Amniotic stem cell (primary cell): ENCODE data around the gene ZNF248.

Experiments used
- DNase-seq: peaks from one replicate; lab custom pipeline; 2025; lab: John Stamatoyannopoulos, UW

ZNF248 gene

DNA sequence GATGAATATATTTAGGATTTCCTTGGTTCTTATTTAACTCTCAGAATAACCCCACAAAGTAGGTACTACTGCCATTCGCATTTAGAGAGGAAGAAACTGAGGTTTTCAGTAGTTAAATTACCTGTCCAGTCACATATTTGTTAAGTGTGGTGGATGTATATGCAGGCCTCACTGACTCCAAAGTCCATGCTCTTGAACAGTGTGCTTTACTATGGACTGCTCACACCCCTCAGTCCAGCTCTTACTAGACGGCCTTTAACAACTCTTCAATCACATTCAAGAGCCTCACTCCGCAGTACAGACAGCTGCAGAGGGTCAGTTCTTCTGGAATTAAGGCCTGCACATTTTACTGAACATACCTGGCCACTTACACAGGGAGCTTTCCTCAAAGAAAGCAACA, 36.2 kb downstream of the ZNF248 start:
- no peak for DNase-seq

DNA sequence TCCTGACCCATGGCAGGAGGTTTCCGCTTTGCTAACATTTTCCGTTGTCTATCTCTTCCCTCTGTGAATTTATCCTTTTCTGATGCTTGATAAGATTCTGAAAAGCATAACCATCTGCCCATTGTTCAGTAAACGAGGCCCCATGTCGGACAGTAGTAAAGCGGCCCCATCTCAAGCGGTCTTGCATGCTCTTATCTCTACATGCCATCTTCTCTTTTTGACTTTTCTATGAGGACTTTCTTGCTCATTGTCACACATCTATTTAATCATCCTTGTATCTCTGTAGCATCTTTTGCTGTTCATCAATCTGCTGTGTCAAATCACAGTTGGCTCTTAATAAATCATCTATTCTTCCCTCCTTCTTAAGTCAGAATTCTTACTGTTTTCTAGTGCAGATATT, 37.6 kb downstream of the ZNF248 start:
- DNase-seq = no peak

DNA sequence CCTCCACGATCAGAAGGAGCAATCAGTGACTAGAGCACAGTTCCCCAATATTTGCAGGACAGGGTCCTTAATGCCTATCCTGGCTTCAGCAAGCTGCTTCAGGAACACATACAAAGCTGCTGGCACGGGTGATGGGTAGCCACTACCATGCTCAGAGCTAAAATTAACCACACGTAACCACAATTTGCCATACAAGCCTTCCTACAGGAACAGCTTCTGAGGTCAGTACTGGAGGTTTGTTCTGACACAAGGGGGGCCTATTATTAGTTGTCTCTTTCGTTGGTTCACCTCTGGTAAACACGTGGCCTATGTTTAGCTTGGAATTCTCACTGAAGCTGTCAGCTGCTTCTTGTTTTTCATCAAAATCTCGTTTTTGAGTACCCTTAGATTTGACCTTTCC, 41.1 kb downstream of the ZNF248 start:
- DNase-seq = no peak

DNA sequence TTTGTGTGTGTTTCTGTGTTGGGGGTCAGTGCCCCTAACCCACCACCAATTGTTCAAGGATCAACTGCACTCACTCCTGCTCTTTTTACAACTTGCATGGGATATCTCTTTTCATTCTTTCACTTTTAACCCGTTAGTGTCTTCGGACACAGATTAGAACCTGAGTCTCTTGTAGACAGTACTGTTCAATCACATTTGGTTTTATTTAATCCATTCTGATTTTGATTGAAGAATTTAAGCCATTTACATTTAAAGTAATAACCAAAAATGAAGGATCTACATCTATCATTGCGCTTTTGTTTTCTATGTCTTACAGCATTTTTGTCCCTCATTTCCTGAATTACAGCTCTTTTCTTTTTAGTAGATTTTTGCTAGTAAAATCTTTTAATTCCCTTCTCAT, 43.6 kb downstream of the ZNF248 start:
- DNase-seq = no peak

DNA sequence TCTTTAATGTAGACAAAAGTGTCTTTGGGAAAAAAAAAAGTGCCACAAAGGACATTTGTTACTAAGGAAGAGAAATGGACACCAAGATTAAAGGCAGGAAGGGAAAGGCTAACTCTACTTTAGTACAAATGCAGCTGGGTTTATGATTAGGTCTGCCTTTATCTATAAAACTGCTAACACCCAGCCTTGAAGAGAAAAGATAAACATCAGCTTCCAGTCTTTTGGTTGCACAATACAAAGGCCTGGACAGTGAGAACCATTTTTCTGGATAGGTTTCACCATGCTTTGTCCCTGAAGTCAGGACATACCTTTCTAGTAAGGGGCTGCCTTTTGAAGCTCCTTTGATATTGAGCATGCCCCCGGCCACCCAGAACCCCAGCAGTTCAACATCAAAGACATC, 45.1 kb downstream of the ZNF248 start:
- DNase-seq = no peak

DNA sequence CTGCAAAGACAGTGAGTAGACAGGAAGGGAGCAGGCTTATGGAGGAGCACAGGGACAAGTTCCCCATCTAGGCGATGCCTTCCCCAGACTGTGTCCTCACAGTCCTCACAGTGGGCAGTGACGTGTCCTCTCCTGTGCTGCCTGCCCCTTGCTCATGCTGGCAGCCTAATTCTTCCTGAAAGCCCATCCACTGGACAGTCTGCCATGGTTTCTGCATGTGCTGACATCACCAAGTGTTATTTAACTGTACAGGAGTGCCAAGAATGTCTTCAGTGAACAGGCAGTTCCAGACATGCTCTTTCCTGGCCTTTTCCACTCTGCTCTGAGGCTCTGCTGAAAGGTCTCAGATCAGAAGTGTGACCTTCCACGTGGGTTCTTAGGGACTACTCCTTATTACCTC, 54.1 kb downstream of the ZNF248 start:
- DNase-seq = no peak

DNA sequence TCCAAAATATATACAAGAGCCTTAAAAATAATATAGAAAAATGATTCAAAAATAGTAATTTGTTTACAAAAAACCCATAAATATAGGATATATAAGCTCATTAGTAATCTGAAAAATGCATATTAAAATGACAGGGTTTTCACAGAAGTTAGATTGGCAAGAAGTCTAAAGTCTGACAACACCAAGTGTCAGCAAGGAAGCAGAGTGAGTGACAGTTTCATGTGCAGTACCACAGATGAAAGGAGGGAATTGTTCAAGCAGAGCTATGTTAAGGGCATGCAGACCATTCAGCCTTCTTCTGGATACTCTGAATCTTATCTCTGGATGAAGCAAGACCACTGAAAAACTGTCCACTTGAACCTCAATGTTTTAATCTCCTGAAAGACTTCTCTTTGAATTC, 55.9 kb downstream of the ZNF248 start:
- DNase-seq = no peak

DNA sequence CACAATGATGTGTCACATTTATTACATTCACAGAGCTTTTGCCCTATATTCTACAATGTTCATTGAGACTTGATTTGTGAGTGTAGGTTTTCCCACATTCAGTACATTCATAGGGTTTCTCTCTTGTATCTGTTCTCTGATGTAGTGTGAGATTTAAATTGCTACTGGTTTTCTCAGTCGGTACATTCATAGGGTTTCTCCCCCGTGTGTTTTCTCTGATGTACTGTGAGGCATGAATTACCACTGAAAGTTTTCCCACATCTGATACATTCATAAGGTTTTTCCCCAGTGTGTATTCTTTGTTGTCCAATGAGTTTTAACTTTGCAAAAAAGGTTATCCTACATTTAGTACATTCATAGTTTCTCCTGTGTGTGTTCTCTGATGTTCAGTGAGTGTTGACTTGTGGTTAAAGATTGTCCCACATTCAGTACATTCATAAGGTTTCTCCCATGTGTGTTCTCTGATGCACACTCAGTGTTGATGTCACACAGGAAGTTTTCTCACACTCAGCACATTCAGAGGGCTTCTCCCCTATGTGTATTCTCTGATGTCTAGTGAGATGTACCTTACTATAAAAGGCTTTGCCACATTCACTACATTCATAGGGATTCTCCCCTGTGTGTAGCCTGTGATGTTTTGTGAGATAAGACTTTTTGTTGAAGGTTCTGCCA, 63.0 kb downstream of the ZNF248 start:
- no peak for DNase-seq

DNA sequence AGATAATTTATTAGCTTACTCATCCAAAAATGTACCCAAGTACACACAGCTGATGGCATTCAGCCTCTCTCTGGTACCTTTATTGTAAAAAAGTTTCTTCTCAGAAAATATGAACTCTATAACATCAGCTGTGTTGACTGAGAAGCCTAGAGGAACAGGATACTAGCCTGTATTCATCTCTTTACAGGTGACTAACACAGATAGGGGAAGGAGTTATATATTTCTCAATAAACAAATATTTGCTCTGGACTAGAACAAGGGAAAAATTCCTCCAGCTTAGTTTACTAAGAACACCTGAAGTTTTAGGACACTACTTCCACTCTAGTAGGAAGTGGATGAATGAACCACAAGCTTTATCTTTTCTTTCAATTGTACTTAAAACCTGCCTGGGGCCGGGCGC, 67.8 kb downstream of the ZNF248 start:
- DNase-seq = no peak

DNA sequence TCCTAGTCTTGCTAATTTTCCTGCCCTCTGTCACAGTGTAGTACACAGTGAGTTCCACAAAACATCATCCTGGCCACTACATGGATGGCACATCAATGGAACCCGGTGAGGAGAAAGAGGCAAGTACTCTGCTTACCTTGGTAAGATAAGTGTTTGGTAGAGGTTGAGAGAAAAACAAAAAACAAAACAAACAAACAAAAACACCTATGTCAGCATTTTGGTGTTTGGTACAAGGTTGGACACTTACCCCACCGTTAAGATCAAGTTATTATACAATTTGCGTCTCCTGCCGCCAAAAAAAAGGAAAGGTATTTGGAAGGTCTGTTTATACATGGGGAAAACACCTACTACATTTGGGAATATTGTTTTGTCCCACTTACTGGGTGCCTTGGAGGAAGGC, 72.7 kb downstream of the ZNF248 start:
- DNase-seq = no peak

DNA sequence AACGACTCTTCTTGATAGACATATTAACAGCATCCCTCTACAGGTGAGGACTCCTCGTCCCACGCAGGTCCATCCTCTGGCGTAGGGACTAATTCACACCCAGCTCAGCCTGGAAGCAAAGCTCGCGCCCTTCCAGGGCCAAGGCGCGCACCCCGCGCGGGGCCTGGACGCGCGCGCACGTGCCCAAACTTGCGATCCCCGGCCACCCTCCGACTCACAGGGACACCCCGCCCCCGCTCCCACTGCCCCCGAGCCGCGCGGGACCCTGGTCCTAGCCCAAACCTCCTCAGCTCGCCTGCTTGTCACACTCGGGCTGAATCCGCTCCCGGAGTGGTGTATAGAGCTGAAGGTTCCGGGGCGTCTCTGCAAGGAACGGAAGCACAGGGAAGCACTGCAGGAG, 76.9 kb downstream of the ZNF248 start:
- DNase-seq = no peak

DNA sequence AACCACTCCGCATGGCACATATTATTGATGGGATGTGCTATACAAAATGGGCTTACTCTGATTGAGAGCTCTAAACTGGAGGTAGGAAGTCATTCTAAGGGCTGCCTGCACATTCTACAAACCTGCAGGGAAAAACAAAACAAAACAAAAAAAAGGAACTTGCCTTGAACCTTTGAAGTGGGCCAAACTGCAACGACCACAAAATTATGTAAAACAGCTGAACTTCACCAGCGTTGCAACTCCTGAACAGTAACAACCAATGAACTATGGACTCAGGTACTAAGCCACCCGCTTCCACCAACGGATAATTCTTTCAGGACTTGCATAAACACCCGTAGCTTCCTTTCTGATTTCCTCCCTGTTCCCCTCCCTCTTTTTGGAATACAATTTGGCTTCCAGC, 80.4 kb downstream of the ZNF248 start:
- DNase-seq = no peak

DNA sequence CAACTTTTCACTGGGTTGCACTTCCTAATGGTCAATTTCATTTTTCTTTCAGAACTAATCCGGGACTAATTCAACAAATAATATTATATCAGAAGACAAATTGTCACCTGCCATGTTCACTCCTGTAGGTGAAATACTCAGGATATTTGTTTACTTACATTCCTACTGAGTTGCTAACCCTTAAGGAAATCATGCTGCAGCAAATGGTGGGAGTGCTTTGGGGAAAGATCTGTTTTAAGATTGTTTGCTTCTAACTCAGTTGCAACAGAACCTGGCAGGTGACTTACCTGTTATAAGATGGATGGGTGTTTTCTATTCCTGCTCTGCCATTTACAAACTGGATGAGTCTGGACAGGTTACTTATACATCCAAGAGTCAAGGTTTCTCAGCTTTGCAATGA, 81.8 kb downstream of the ZNF248 start:
- DNase-seq = no peak

DNA sequence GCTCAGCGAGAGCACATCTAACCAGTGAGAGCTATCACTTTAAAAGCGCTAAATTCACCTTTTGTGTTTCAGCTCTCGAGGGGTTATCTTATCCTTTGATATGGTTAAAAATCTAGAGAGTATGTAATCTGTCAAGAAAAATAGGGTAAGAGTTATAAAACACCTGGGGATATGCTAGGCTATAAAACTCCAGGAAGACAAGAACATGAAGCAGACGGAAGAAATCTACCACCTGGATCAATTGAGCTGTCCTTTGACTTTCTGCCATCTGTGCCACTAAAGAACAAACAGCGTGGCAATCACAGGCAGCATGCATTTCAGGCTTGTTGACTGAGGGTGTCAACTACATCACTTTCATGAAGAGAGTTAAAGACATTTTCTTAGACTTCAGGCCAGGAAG, 83.1 kb downstream of the ZNF248 start:
- DNase-seq = no peak

DNA sequence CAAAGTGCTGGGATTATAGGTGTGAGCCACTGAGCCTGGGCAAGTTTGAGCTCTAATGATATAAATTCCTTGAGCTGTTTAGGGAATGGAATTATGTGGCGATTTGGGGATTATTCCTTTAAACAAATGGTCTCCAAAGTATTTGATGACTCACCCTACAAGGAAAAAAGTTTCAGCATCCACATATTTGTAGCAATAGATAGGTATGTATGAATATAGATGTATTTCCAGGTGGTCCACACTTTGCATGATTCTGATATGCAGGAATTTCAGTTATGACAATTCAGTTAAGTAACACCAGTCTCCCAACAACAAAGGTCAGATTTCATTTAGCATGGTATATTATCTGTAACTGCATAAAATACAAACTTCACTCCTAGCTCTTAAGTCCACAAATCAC, 92.2 kb downstream of the ZNF248 start:
- DNase-seq = no peak

DNA sequence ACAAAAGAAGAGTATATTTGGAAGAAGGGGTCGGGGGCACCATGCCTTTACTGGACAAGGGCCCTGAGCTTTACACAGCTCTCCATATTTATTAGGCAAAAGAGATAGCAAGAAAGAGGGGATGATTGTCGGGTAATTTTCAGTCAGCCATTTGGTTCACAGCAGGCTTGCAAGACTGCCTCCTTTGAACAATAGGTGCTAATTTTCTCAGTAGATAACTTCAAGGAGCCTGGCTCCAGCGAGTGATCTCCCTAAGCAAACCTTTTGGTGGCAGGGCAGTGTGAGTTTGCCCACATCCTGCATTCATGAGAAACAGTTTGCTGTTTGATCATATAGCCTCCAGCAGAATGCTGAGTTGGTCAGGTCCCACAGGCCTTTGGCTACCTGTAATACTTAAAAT, 94.3 kb downstream of the ZNF248 start:
- no peak for DNase-seq

DNA sequence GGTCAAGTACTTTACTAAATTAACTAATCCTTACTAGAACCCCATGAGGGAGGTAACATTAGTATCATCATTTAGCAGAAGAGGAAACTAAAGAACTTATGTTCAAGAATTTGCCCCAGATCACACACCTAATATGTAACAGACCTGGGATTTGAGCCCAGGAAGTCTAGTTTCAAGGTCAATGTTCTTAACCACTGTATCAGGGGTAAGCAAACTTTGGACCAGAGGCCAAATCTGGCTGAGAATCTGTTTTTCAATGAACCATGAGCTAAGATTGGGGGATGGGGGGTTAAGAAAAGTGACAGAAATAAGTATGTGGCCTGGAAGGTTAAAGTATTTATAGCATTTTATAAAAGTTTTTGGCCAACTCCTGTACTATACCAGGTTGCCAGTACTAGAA, 95.1 kb downstream of the ZNF248 start:
- no peak for DNase-seq

DNA sequence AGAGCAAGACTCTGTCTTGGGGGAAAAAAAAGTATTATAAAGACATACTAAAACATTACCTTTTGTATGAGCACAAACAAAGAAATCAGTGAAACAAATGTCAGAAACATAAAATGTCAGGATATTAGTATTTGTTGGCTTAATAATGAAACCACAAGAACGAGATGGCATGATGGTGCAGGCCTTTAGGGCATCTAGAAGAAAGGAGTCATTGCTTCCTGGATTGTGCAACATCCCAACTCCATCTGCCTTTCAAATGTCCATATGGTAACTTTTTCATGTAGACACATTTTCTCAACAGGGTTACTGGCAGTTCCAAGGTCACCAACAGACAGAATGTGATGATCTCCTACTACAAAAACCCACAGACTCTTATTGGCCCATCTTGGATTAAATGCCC, 96.6 kb downstream of the ZNF248 start:
- no peak for DNase-seq

DNA sequence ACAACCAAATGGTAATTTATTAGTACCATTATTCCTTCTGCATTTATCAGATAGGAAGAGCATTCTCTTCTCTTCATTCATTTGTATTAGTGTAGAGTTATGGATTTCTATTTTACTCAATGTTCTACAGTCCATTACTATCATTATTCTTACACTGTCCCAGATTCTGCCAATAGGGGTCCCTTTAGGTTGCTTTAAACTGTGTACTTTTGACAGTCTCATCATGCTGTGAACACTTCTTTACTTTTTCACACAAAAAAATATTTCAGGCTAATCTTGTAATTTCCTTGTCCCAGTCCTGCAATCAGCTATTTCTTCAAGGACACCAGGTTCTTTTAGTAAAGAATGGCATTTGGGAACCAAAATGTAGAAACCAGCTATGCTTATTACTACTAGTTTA, 99.3 kb downstream of the ZNF248 start:
- no peak for DNase-seq

DNA sequence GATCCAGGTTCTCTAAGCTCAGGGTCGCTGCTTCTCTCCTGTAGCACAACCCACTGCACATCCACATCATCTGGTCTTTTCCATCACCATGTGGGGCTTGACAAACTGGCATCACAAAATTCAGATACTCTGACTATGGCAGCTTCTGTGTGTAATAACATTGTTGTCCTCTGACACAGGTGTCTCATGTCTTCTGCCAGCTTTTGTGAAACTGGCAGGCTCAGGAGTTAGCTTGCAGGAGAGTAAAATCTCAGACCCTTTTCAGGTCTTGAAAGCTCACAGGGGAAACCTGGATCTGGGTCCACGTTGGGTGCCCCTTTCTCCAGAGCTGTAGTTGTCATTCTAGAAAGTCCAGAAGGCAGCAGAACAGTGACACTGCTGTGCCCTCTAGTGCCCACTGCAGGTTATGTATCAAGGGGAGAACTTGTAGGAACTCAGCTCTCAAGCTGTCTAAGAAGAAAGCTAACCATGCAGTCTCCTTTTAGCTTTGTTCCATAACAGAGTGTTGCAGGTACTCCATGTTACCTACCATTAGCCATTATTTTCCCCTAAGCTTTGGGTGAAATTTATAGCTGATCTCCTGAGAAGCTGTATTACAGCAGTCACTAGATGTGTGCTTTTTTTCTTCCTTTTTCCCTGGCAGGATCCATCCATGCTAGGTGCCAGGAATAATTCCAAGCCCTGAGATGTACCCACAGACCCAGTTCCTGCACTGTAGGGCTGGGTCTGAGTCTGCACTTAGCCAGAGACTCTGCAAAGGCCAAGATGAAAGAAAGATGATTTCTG, 102.7 kb downstream of the ZNF248 start:
- DNase-seq = no peak

DNA sequence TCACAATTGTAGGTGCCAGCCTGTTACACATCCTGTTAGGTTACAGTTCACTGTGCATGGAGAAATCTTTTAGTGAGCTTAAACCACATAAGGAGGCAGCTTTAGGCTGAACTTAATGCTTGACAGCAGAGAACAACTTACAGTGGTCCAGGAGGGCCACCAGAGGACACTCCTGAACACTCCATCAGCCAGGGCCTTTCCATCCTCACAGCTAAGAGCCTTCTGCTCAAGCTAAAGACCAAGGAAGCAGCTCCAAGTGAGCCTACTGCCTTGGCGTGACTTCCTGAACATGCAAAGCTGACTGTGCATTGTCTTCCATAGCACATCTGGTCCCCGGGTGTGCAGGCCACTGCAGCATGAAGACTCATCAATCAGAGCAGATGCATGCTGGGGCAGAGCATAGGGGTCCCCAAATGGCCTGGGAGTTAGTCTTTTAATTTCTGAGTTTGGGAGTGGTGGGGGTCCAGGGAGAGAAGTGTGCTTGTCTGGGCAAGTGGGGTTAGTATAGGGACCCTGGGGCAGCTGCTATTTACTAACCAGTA, 105.0 kb downstream of the ZNF248 start:
- DNase-seq = no peak

DNA sequence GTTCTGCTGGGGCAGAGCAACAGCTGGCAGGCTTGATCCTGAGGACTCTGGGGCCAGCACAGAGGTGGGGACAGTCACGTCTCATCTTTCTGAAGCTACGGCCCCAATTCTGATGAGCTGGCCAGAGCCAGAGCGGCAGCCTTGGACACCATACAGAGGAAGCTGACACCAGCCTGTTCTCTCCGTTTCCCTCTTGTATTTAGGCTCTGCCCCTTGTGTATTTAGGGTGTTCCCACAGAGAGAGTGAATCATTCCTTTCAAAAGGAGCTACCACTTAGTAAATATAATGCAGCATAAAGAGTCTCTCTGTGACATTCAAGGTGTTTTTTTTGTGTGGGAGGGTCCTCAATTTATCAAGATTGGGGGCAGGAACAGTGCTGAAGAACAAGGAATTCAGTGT, 109.2 kb downstream of the ZNF248 start:
- no peak for DNase-seq

DNA sequence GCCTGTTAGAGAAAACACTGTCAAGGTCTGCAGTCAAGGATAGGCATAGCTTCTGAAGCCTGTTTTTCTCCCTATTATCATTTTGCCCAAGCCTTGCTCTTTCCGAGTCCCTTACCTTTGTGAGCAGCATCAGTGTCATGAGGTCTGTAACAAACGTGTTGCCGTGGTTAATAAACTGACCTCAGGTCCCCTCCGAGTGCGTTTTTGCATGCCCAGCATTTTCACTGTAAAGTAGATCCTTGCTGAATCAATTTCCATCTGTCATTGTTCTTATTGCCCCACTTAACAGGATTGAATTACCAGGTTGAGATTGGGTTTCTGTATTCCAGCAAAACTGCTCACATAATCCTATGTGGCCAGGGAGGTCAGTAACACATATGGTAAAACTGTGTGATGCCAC, 110.3 kb downstream of the ZNF248 start:
- no peak for DNase-seq

DNA sequence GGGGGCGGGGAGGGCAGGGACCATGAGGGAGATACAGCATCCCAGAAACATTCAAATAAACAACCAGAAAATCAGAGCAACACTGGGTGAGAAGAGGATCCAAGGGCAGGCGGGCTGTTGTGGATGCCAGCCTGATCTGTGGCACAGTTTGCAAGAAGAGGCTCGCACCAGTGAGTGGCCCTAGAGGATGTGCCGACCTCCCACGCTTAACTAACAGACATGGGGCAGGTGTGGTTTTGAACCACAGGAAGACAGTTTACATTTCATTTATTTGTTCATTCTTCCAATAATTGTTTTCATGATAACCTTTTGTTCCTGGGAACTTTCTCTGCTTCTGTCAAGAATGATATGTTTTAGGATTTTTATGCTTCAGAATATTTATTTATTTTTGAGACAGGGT, 115.6 kb downstream of the ZNF248 start:
- no peak for DNase-seq
